Jurkat, Clone E6-1 (cell line): ENCODE results near the gene SLC17A8.

Experiments used
- DNase-seq: peaks from one replicate; pipeline ENCODE4 v3.0.0-alpha.2; 2011; ENCODE audit warnings: low read depth, low spot score
- H3K4me3 ChIP-seq: 2 replicates; pipeline ENCODE4 v1.5.1; 2011; ENCODE audit warnings: mild to moderate bottlenecking, low read length, control low read depth, moderate library complexity

SLC17A8 gene

DNA sequence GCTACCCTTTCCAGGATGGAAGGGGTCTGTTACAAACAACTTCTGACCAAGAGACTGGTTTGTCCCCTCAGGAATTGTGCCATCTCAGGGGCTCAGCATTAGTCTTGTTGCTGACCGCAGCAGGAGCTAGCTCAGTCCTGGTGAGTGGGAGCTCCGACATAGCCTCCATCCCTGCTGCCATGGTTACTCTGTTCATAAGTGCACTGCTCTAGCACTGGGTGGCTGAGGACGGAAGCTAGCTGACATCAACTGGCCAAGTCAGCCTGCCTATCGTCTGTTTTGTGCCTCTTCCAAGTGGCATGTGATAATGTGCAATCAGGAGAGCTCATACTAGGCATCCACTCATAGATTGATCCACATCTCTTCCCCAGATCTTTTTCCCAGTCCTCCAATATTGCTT, 7.5 kb downstream of the SLC17A8 start:
- DNase-seq = no peak
- no peak overlapping the region for H3K4me3 ChIP-seq

DNA sequence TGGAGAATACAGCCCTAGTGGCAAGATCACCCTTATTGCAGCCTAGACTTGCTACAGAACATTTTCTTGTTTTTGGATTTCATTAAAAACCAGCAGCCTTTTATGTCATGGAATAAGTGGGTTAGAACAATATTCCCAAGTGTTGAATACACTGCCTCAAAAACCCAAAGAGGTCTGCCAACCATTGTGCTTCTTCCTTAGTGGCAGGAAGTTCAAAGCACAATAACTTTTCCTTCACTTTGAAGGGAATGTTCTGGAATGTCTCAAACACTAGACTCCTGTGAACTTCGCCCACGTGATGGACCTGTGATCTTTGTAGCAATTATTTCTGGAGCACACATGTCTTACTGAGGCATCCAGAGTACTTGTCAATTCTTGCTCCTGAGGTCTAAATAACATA, 8.5 kb downstream of the SLC17A8 start:
- H3K4me3 ChIP-seq = no peak overlapping the region
- no peak for DNase-seq

- no peak for DNase-seq
- no peak overlapping the region for H3K4me3 ChIP-seq
Measured at GRCh38 chr12:100368066-100368465, 11.2 kb downstream of the SLC17A8 start.

GRCh38 chr12:100371146-100371545, 14.3 kb downstream of the SLC17A8 start:
- no peak overlapping the region for H3K4me3 ChIP-seq
- DNase-seq = no peak

DNA sequence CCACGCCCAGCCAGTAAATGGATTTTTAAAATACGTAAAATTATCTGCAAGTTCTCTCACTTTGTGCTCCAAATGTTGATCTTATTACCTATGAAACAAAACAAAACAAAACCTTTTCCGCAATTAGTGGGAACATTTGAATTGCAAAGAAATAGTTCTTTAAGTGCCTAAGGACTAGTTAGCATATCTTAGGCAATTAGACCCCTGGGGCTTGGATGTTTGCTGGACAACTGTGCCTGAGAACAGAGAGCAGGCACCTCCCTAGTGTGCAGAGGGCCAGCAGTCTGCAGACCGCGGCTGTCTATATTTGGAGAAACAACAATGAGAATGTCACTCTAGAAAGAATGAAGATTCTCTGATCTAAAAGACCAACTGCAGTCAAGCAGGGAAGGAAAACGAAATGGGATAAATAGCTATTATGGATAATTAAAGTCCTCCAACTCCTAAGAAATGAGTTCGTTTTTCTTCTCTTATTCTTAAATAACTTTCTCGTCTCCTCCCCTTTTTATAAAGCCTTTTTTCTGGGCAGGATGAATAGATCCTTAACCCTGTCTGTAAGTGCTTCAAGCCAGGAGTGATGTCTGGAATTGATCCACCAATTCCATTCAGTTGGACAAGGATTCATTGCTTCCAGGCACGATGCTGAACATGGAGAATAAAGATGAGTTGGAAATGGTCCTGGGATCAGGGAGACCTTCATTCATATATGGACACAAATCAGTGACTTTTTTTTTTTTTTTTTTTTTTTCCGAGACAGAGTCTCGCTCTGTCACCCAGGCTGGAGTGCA, 16.2 kb downstream of the SLC17A8 start:
- DNase-seq = no peak
- H3K4me3 ChIP-seq = no peak overlapping the region

GRCh38 chr12:100375038-100375735, 18.3 kb downstream of the SLC17A8 start:
- DNase-seq = no peak
- no peak overlapping the region for H3K4me3 ChIP-seq

- no peak for DNase-seq
- H3K4me3 ChIP-seq = no peak overlapping the region
Measured at GRCh38 chr12:100376161-100376560, 19.3 kb downstream of the SLC17A8 start.

- DNase-seq = no peak
- no peak overlapping the region for H3K4me3 ChIP-seq
Measured at GRCh38 chr12:100381379-100381778, 24.5 kb downstream of the SLC17A8 start.

DNA sequence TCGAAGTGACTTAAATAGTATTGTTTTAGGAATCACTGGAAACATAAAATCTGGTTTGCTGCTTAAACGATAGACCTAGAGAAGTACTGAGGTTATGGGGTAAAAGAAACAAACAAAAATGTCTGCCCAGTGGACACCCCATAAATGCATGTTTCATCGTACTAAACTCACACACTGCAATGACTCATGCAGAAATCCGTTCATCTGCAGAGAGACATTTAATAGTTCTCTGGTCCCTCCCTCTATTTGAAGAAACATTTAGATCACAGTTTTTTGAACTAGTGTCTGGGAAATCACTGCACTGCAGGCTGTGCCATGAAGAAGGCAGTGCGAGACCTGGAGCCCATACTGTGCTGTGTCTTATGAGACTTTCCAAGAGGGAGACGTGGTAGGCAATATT, 25.5 kb downstream of the SLC17A8 start:
- DNase-seq = no peak

GRCh38 chr12:100383586-100384558, 27.0 kb downstream of the SLC17A8 start:
- no peak for DNase-seq
- no peak overlapping the region for H3K4me3 ChIP-seq

More for the DNA sequence above, 25.5 kb downstream of the SLC17A8 start:
- H3K4me3 ChIP-seq = no peak overlapping the region

GRCh38 chr12:100384559-100384935, 27.7 kb downstream of the SLC17A8 start:
- H3K4me3 ChIP-seq = no peak overlapping the region
- no peak for DNase-seq

DNA sequence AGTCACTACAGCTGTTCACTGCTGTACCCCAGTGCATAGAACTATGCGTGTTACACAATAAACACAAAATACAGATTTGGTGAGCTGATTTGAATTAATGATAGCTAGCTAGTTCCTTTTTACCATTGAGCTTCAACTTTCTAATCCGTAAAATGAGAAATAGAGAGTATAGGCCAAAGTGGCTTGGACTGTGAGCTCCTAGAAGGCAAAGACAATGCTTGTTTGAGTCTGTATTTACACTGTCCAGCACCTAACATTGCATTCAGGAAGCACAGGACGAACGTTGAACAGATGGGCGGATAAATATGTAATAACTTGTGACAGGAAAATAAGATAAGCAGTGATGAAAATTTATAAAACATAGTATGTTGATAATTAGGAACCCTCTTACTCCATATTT, 31.5 kb downstream of the SLC17A8 start:
- no peak for DNase-seq
- no peak overlapping the region for H3K4me3 ChIP-seq

DNA sequence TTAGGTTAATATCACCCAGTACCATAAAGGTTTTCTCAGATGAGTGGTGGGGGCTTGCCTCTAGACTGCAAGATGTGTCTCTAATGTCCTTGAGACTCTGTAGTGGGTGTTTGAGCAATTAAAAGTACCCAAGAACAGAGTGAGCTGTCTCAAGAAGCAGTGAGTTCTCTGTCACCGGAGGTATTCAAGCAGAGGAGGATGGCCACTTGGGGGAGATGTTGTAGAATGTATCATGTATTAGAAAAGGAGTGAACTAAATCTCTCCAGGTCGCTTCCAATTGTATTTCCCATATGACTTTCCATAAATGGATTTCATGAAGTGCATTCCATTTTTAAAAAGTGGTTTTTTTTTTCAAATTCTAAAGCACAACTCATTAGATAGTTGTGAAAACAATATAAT, 35.0 kb downstream of the SLC17A8 start:
- DNase-seq = no peak
- H3K4me3 ChIP-seq = no peak overlapping the region

- H3K4me3 ChIP-seq = no peak overlapping the region
- no peak for DNase-seq
Measured at GRCh38 chr12:100393200-100393599, 36.3 kb downstream of the SLC17A8 start.

- no peak for DNase-seq
- no peak overlapping the region for H3K4me3 ChIP-seq
Measured at GRCh38 chr12:100395811-100396210, 38.9 kb downstream of the SLC17A8 start.

- DNase-seq = no peak
- H3K4me3 ChIP-seq = no peak overlapping the region
Measured at GRCh38 chr12:100398307-100398706, 41.4 kb downstream of the SLC17A8 start.

GRCh38 chr12:100399095-100399494, 42.2 kb downstream of the SLC17A8 start:
- no peak for DNase-seq
- no peak overlapping the region for H3K4me3 ChIP-seq

GRCh38 chr12:100401660-100402059, 44.8 kb downstream of the SLC17A8 start:
- H3K4me3 ChIP-seq = no peak overlapping the region
- no peak for DNase-seq

- DNase-seq = no peak
- H3K4me3 ChIP-seq = no peak overlapping the region
Measured at GRCh38 chr12:100402763-100403162, 45.9 kb downstream of the SLC17A8 start.

DNA sequence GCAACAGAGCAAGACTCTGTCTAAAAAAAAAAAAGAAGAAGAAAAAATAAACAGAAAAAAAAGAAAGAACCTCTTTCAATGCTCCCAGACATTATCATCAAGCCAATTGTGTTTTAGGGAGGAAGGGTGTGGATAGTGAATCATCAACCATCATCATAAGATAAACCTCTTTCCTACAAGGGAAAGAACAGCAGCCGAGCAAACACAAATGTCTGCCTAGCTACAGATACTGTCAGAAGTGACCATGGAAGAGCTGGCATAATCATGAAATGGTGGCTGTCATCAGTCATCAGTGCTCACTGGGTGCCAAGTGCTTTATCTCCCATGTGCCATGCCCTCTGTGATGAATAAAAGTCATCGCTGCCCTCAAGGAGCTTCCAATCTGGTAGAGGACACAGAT, 46.6 kb downstream of the SLC17A8 start:
- no peak overlapping the region for H3K4me3 ChIP-seq
- DNase-seq = no peak
